ENCODE measurements around the gene MSI2.

DNA sequence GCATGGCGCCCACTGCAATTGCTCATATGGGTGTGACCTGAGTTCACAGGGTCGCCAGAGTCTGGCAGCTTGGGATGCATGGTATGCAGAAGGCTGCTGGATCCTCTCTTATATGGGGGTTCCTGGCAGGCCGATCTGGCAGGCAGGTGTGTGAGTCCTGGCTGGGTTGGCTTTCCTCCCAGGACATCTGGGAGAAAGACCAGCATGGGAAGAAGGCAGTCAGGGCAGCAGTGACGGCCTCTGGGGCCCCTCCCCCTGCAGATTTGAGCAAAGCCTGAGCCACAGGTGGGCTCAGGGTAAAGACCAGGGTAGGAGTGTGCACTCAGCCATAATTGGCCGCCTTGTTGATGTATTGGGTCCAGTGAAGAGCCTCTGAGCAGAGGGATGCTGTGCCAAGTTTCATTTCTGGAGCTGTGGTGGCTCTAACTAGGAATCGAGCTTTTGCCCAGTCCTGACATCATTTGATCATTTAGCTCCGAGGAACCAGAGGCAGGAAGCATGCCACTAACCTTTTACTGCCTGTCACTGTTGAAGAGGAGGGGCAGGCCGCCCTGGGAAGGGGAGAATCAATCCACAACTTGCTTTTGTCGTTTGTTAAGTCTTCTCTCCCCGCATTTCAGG lies 314.5 kb downstream of the MSI2 start:
- TF ChIP-seq, protein P1, sequence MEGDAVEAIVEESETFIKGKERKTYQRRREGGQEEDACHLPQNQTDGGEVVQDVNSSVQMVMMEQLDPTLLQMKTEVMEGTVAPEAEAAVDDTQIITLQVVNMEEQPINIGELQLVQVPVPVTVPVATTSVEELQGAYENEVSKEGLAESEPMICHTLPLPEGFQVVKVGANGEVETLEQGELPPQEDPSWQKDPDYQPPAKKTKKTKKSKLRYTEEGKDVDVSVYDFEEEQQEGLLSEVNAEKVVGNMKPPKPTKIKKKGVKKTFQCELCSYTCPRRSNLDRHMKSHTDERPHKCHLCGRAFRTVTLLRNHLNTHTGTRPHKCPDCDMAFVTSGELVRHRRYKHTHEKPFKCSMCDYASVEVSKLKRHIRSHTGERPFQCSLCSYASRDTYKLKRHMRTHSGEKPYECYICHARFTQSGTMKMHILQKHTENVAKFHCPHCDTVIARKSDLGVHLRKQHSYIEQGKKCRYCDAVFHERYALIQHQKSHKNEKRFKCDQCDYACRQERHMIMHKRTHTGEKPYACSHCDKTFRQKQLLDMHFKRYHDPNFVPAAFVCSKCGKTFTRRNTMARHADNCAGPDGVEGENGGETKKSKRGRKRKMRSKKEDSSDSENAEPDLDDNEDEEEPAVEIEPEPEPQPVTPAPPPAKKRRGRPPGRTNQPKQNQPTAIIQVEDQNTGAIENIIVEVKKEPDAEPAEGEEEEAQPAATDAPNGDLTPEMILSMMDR (IDR thresholded peaks at IDR 0.05) = no peak
- no peak for TF ChIP-seq POLR2A (IDR thresholded peaks at IDR 0.05)

All from right lobe of liver (tissue), 4 donors.